ENCODE results near the gene LGALS7B. TPM values are rescaled to one million over a fixed set of nuclear protein-coding genes. Genes with fewer than 3 reads are reported as not detected.

LGALS7B gene
- total and polyA plus RNA-seq, 2 experiments from 2014 or later = not detected

DNA sequence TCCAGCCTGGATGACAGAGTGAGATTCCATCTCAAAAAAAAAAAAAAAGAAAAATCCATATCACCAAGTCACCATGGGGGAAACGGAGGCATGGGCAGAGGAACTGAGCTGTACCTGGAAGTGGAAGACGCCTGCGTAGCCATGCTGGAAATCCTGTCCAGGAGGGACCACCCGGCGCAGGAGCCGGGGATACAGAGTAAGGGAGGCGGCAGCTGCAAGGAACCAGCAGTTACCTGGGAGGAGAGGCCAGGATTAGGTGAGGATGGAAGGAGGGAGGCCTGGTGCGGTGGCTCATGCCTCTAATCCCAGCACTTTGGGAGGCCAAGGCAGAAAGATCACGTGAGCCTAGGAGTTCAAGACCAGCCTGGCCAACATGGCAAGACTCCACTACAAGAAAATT is 46.7 kb upstream of the LGALS7B start:
- H3K27ac ChIP-seq = no peak overlapping the region
- no peaks in the 10 kb centered on the region for H3K36me3 ChIP-seq
- no peaks in the 10 kb centered on the region for H3K27me3 ChIP-seq
- TF ChIP-seq, protein P1, sequence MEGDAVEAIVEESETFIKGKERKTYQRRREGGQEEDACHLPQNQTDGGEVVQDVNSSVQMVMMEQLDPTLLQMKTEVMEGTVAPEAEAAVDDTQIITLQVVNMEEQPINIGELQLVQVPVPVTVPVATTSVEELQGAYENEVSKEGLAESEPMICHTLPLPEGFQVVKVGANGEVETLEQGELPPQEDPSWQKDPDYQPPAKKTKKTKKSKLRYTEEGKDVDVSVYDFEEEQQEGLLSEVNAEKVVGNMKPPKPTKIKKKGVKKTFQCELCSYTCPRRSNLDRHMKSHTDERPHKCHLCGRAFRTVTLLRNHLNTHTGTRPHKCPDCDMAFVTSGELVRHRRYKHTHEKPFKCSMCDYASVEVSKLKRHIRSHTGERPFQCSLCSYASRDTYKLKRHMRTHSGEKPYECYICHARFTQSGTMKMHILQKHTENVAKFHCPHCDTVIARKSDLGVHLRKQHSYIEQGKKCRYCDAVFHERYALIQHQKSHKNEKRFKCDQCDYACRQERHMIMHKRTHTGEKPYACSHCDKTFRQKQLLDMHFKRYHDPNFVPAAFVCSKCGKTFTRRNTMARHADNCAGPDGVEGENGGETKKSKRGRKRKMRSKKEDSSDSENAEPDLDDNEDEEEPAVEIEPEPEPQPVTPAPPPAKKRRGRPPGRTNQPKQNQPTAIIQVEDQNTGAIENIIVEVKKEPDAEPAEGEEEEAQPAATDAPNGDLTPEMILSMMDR (IDR thresholded peaks at IDR 0.05; ENCODE audit: low read depth, low read length) = no peak
- no peak overlapping the region for H3K4me3 ChIP-seq
- H3K9me3 ChIP-seq (ENCODE audit: low read depth) = no peaks in the 10 kb centered on the region
- no peaks in the 10 kb centered on the region for H3K4me1 ChIP-seq (ENCODE audit: low read depth)
- DNase-seq (ENCODE audit: low read depth in 1 of 2, low spot score in 1 of 2) = no peak

DNA sequence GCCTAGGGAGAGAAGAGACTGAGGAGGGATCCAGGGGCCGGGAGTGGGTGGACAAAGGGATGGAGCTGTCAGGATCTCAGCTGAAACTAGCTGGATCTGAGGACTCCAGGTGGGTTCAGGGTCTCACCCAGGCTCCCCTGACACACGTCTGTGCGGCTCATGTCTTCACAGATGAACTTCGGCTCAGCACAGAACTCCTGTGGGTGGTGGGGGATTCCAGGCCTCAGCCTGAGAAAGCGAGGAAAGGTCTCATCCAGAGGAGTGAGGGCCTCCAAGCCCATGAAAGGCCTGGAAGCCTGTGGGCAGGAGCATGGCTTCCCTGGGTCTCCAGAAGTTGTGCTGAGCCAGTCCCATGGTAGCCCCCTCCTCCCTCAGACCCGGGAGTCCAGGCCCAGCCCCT is 46.1 kb upstream of the LGALS7B start:
- TF ChIP-seq, protein P1 (IDR thresholded peaks at IDR 0.05; ENCODE audit: low read depth, low read length) = no peak
- no peak overlapping the region for H3K4me3 ChIP-seq

DNA sequence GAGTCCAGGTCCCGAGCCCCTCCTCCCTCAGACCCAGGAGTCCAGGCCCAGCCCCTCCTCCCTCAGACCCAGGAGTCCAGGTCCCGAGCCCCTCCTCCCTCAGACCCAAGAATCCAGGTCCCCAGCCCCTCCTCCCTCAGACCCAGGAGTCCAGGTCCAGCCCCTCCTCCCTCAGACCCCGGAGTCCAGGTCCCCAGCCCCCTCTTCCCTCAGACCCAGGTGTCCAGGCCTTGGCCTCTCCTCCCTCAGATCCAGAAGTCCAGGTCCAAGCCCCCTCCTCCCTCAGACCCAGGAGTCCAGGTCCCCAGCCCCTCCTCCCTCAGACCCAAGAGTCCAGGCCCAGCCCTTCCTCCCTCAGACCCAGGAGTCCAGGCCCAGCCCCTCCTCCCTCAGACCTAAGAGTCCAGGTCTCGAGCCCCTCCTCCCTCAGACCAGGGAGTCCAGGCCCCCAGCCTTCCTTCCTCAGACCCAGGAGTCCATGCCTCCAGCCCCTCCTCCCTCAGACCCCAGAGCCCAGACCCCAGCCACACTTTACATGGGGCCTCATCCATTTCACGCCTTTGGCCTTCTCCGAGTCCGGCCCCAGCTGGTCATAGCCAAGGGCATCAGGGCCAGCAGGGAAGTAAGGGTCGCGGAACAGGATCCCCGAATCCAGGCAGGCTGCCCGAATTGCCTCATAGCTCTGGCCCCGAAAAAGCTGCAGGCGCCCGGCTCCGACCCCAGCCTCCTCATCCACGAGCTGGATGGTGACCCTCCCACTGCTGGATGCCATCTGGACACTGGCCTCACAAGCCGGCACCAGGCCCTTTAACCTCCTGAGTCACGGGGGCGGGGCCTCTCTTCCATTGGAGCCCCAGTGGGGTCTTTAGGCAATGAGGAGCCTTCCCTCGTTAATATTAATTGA is 45.4 kb upstream of the LGALS7B start:
- no peak for DNase-seq (ENCODE audit: low read depth in 1 of 2, low spot score in 1 of 2)
- Histone ChIP-seq H3K27me3 (no peaks in the 10 kb centered on the region), H3K27ac (no peak overlapping the region), H3K4me1 (ENCODE audit: low read depth) (no peaks in the 10 kb centered on the region), H3K36me3 (no peaks in the 10 kb centered on the region), H3K4me3 (no peak overlapping the region), H3K9me3 (ENCODE audit: low read depth) (no peaks in the 10 kb centered on the region)
- TF ChIP-seq, protein P1 (IDR thresholded peaks at IDR 0.05; ENCODE audit: low read depth, low read length) = no peak

More for the DNA sequence above, 46.1 kb upstream of the LGALS7B start:
- H3K36me3 ChIP-seq = no peaks in the 10 kb centered on the region
- H3K4me1 ChIP-seq (ENCODE audit: low read depth) = no peaks in the 10 kb centered on the region
- H3K27ac ChIP-seq = no peak overlapping the region
- no peaks in the 10 kb centered on the region for H3K27me3 ChIP-seq
- DNase-seq (ENCODE audit: low read depth in 1 of 2, low spot score in 1 of 2) = no peak
- H3K9me3 ChIP-seq (ENCODE audit: low read depth) = no peaks in the 10 kb centered on the region

DNA sequence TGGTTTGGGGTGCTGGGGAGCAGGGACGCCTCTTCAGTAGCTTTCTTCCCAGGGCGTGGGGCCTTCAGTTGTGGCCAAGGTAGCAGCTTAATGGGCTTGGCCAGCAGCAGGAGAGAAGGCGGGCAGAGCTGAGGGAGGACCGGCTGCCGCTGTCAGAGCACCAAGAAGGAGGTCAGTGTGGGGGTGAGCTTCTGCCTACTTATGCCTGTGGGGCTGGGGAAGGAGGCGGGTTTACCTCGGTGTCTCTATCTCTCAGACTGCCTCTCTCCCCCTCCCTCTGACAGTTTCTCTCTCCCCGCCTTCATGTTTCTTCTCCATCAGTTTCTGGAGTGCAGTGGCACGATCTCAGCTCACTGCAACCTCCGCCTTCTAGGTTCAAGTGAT is 44.7 kb upstream of the LGALS7B start, which contains the start of gene CAPN12:
Gene CAPN12, minus strand, starts transcription at position 177 of the 384 bp plus-strand sequence. CDS start 309 bp downstream, outside the sequence.
- TF ChIP-seq, protein P1 (IDR thresholded peaks at IDR 0.05; ENCODE audit: low read depth, low read length) = no peak
- Histone ChIP-seq H3K9me3 (ENCODE audit: low read depth) (no peaks in the 10 kb centered on the region), H3K4me1 (ENCODE audit: low read depth) (no peaks in the 10 kb centered on the region), H3K4me3 (no peak within 1 kb of the TSS), H3K27ac (no peak within 1 kb of the TSS), H3K36me3 (no peaks in the 10 kb centered on the region), H3K27me3 (no peaks in the 10 kb centered on the region)
- DNase-seq (ENCODE audit: low read depth in 1 of 2, low spot score in 1 of 2) = no peak

DNA sequence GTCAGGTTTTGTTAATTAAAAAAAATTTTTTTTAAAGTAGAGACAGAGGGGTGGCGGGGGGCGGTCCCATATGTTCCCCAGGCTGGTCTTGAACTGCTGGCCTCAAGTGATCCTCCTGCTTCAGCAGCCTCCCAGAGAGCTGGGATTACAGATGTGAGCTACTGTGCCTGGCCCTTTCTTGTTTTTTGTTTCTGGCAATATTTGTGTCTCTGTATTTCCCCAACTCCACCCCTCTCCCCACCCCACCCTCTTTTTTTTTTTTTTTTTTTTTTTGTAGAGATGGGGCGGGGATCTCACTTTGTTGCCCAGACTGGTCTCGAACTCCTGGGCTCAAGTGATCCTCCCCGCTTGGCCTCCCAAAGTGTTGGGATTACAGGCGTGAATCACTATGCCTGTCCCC is 44.1 kb upstream of the LGALS7B start:
- no peaks in the 10 kb centered on the region for H3K27me3 ChIP-seq
- DNase-seq (ENCODE audit: low read depth in 1 of 2, low spot score in 1 of 2) = no peak
- no peaks in the 10 kb centered on the region for H3K4me1 ChIP-seq (ENCODE audit: low read depth)
- TF ChIP-seq, protein P1 (IDR thresholded peaks at IDR 0.05; ENCODE audit: low read depth, low read length) = no peak
- H3K27ac ChIP-seq = no peak overlapping the region
- no peak overlapping the region for H3K4me3 ChIP-seq
- no peaks in the 10 kb centered on the region for H3K9me3 ChIP-seq (ENCODE audit: low read depth)
- H3K36me3 ChIP-seq = no peaks in the 10 kb centered on the region

All from cardiac muscle cell (in vitro differentiated cells and primary cell).